Osteocyte (in vitro differentiated cells): ENCODE measurements around the gene SLFN13. TPM values are rescaled to one million over a fixed set of nuclear protein-coding genes. Genes with fewer than 3 reads are reported as not detected.

ENCODE experiments used
- DNase-seq: peaks from one replicate; pipeline ENCODE4 v3.0.0; 2021; ENCODE audit warnings: mixed read lengths; ENCODE audit not compliant: unreplicated experiment; ENCODE audit errors: extremely low spot score
- H3K27ac Mint-ChIP-seq: one replicate; pipeline ENCODE4 v1.8.0; 2021; ENCODE audit warnings: mild to moderate bottlenecking, mixed read lengths; ENCODE audit not compliant: unreplicated experiment
- H3K27me3 Mint-ChIP-seq: one replicate; pipeline ENCODE4 v1.8.0; 2021; ENCODE audit warnings: mixed read lengths; ENCODE audit not compliant: unreplicated experiment
- H3K36me3 Mint-ChIP-seq: one replicate; pipeline ENCODE4 v1.8.0; 2021; ENCODE audit warnings: mixed read lengths; ENCODE audit not compliant: unreplicated experiment
- H3K4me1 Mint-ChIP-seq: one replicate; pipeline ENCODE4 v1.8.0; 2021; ENCODE audit warnings: mixed read lengths; ENCODE audit not compliant: unreplicated experiment
- H3K4me3 Mint-ChIP-seq: one replicate; pipeline ENCODE4 v1.8.0; 2021; ENCODE audit warnings: mild to moderate bottlenecking, moderate library complexity, mixed read lengths; ENCODE audit not compliant: unreplicated experiment
- H3K9me3 Mint-ChIP-seq: one replicate; pipeline ENCODE4 v1.8.0; 2021; ENCODE audit warnings: mixed read lengths; ENCODE audit not compliant: unreplicated experiment
- total RNA-seq: library from RNA; stranded (reverse); gene quantifications from 2 replicates; pipeline ENCODE4 v1.2.1, GENCODE V29; 2021
- TF ChIP-seq, protein P1 (sequence below): fragments of 200-600 bp; sonication (generic); IDR thresholded peaks from 2 replicates; pipeline ENCODE4 v1.5.0; 2021; ENCODE audit warnings: antibody characterized with exemption, mild to moderate bottlenecking, moderate library complexity

Gene SLFN13
- total RNA-seq, 1 donor from 2014 or later = 9.0 TPM

DNA sequence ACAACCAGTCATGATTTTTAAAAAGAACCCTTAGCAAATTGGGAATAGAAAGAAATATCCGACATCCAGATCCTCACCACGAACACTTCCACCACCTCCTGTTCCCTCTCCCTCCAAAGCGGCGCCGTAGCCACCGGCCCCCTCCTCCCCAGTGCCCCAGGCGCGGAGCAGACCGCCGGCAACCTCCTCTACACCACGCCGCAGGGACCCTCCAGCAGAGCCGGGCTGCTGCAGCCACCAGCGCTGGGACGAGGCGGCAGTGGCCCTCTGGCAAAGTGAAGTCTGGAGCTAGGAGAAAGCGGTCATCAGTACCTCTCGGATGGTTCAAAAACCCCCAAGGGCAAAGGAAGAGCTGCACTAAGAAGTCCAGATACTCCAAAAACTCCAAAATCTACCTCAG, 41.4 kb upstream of the SLFN13 start:
- no peak overlapping the region for H3K4me3 Mint-ChIP-seq
- peaks cover 87% of the 10 kb centered on the region for H3K27me3 Mint-ChIP-seq
- no peak for DNase-seq

DNA sequence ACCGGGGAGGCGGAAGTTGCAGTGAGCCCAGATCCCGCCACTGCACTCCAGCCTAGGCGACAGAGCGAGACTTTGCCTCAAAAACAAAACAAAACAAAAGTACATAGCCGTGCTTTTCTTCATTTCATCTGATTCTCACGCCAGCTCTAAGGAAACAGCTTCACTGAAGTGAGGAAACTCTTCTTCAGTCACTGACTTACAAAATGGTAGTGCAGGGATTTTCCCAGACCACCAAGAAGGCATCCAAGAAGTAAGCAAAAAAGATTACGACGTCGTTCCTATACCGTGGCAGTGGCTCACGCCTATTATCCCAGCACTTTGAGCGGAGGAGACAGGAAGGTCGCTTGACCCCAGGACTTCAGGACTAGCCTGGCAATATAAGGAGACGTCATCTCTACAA, 40.4 kb upstream of the SLFN13 start:
- Mint-ChIP-seq H3K27ac (no peak overlapping the region), H3K4me1 (peaks cover 6% of the 10 kb centered on the region), H3K9me3 (no peaks in the 10 kb centered on the region), H3K27me3 (peaks cover 92% of the 10 kb centered on the region), H3K36me3 (no peaks in the 10 kb centered on the region), H3K4me3 (no peak overlapping the region)
- no peak for DNase-seq
- TF ChIP-seq, protein P1, sequence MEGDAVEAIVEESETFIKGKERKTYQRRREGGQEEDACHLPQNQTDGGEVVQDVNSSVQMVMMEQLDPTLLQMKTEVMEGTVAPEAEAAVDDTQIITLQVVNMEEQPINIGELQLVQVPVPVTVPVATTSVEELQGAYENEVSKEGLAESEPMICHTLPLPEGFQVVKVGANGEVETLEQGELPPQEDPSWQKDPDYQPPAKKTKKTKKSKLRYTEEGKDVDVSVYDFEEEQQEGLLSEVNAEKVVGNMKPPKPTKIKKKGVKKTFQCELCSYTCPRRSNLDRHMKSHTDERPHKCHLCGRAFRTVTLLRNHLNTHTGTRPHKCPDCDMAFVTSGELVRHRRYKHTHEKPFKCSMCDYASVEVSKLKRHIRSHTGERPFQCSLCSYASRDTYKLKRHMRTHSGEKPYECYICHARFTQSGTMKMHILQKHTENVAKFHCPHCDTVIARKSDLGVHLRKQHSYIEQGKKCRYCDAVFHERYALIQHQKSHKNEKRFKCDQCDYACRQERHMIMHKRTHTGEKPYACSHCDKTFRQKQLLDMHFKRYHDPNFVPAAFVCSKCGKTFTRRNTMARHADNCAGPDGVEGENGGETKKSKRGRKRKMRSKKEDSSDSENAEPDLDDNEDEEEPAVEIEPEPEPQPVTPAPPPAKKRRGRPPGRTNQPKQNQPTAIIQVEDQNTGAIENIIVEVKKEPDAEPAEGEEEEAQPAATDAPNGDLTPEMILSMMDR = no peak

More for the DNA sequence above, 41.4 kb upstream of the SLFN13 start:
- TF ChIP-seq, protein P1 = no peak
- H3K36me3 Mint-ChIP-seq = no peaks in the 10 kb centered on the region
- H3K4me1 Mint-ChIP-seq = peaks cover 6% of the 10 kb centered on the region
- no peak overlapping the region for H3K27ac Mint-ChIP-seq
- no peaks in the 10 kb centered on the region for H3K9me3 Mint-ChIP-seq

DNA sequence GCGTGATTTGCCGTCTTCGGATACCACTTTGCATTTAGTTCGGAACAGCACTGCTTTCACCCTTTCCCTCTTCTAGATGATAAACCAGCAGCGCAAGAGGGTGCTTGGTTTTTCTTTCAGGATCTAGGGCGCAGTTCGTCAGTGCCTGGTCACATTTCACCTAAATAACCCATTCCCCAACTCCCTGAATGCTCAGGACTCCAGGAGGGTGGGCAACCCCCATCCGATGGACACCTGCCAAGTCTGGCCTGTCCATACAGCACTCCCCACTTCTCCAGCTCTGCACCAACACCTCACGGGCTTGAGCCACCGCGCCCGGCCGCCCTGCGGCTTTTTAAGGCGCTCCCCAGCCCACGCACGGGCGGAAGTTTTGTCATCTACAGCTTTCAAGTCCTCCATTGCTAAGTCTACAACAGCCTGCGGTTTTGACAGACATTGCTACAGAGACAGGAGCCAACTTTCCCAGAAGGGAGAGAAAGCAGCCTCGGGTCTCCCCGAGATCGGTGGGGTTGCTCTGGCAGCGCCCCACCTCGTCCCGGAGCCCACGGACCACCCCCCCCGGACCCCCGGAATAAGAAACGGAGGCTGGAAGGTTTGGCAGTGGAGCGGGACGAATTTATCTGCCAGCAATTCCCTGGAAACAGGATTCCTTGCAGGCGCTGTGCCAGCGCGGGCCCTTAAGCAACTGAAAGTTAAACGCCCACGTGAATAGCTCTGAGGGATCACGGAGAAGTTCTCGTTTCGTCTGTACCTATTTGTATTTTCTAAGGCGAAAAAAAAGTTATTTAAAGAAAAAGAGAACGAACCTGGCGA, 38.6 kb upstream of the SLFN13 start:
- no peaks in the 10 kb centered on the region for H3K36me3 Mint-ChIP-seq
- peaks cover 6% of the 10 kb centered on the region for H3K4me1 Mint-ChIP-seq
- no peaks in the 10 kb centered on the region for H3K9me3 Mint-ChIP-seq
- no peak for DNase-seq
- TF ChIP-seq, protein P1 = no peak
- H3K27ac Mint-ChIP-seq = no peak overlapping the region
- peaks cover 76% of the 10 kb centered on the region for H3K27me3 Mint-ChIP-seq
- peak overlapping the region; percentile 73 for H3K4me3 Mint-ChIP-seq

DNA sequence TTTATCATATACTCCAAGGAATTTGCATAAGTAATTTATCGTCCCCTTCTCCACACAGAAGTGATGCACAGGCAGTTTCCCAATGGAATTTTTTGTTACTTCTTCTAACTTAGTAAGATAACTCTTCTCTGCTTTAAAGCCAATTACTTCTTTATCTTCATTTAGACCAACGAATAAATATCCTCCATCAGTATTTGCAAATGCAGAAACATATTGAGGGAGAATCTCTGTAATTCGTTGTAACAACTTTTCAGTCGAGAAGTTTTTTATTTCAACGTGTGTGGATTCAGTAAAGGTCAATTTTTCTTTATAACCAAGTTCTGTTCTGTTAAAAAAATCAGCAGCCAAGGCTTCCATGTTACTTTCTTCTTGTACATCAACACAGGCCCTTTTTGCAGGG, 30.7 kb upstream of the SLFN13 start:
- no peaks in the 10 kb centered on the region for H3K4me1 Mint-ChIP-seq
- no peaks in the 10 kb centered on the region for H3K9me3 Mint-ChIP-seq
- H3K4me3 Mint-ChIP-seq = no peak overlapping the region
- DNase-seq = no peak
- TF ChIP-seq, protein P1 = no peak
- no peak overlapping the region for H3K27ac Mint-ChIP-seq
- no peaks in the 10 kb centered on the region for H3K36me3 Mint-ChIP-seq
- H3K27me3 Mint-ChIP-seq = peaks cover 53% of the 10 kb centered on the region

DNA sequence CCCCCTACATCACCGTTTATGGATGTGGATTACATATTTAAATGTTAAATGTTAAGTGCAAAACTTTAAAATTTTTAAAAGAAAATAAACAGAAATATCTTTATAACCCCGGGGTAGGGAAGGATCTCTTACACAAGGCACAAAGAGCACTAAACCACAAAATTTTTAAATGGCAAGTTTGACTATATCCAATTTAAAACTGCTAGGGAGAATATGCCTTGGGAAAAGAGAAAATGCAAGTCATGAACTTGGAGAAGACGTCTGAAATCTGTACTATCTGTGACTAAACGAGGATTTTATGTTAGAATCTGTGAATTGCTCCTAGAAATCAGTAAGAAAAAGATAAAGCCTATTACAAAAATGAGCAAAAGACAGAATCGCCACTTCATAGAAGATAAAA, 28.7 kb upstream of the SLFN13 start:
- DNase-seq = no peak
- no peaks in the 10 kb centered on the region for H3K36me3 Mint-ChIP-seq
- no peaks in the 10 kb centered on the region for H3K9me3 Mint-ChIP-seq
- TF ChIP-seq, protein P1 = no peak
- no peaks in the 10 kb centered on the region for H3K4me1 Mint-ChIP-seq
- no peak overlapping the region for H3K4me3 Mint-ChIP-seq
- peaks cover 59% of the 10 kb centered on the region for H3K27me3 Mint-ChIP-seq
- H3K27ac Mint-ChIP-seq = no peak overlapping the region
